ENCODE results near the gene UBXN6. TPM values are rescaled to one million over a fixed set of nuclear protein-coding genes. Genes with fewer than 3 reads are reported as not detected.
A peak's percentile ranks its signal among the peaks of the same experiment; 100 is the strongest.

The UBXN6 gene
- total RNA-seq = 100 to 1,000 TPM in 1 of 2 donors, 10 to 100 TPM in 1; 82.7 to 199 TPM

GRCh38 chr19:4457654-4458395 is at the start of gene UBXN6:
Gene UBXN6, minus strand, starts transcription at chr19:4457794. Its CDS starts 97 bp downstream, at chr19:4457697.
- peaks cover 4 to 5% of the 10 kb centered on the region in 2 donors for H3K36me3 ChIP-seq
- H3K27me3 ChIP-seq (replicated peaks; ENCODE audit: insufficient read depth) = no peaks in the 10 kb centered on the region
- H3K9me3 ChIP-seq = no peaks in the 10 kb centered on the region
- intact Hi-C loops (cut with DNase I) = loop anchor here (5.0 kb wide), 1 partner anchor 56 kb away; the partner anchor contains the start of genes CHAF1A and SH3GL1
- H3K4me1 ChIP-seq (replicated peaks) = peaks cover 17% of the 10 kb centered on the region
- WGBS = 8% methylated on average over 52 of the region's 52 CpGs
- H3K4me3 ChIP-seq = peak within 1 kb of the TSS; percentile 74 to 88
- peak within 1 kb of the TSS; percentile 84 to 93 for H3K27ac ChIP-seq
- TF ChIP-seq POLR2AphosphoS5 (IDR thresholded peaks at IDR 0.05) = peak; percentile 95
- TF ChIP-seq CTCF (IDR thresholded peaks at IDR 0.05) = peak in 1 of 4 experiments; percentile 31
- peak; percentile 22 for TF ChIP-seq POLR2A (IDR thresholded peaks at IDR 0.05)
- peak; percentile 99 for DNase-seq (ENCODE audit: low spot score)

GRCh38 chr19:4507150-4507452 is 49.5 kb upstream of the UBXN6 start:
- TF ChIP-seq POLR2AphosphoS5 (IDR thresholded peaks at IDR 0.05) = no peak
- no peak for TF ChIP-seq POLR2A (IDR thresholded peaks at IDR 0.05)
- no peak overlapping the region for H3K27ac ChIP-seq
- H3K4me3 ChIP-seq = no peak overlapping the region
- H3K36me3 ChIP-seq = no peaks in the 10 kb centered on the region
- intact Hi-C loops (cut with DNase I) = no loop called here
- H3K4me1 ChIP-seq (replicated peaks) = no peaks in the 10 kb centered on the region
- H3K9me3 ChIP-seq = no peaks in the 10 kb centered on the region
- WGBS = 86% methylated on average over 11 of the region's 12 CpGs
- no peaks in the 10 kb centered on the region for H3K27me3 ChIP-seq (replicated peaks; ENCODE audit: insufficient read depth)
- no peak for DNase-seq (ENCODE audit: low spot score)

GRCh38 chr19:4506449-4507149 is 49.0 kb upstream of the UBXN6 start:
- Histone ChIP-seq H3K36me3 (no peaks in the 10 kb centered on the region), H3K4me3 (no peak overlapping the region), H3K27ac (no peak overlapping the region), H3K9me3 (no peaks in the 10 kb centered on the region), H3K4me1 (replicated peaks) (no peaks in the 10 kb centered on the region), H3K27me3 (replicated peaks; ENCODE audit: insufficient read depth) (no peaks in the 10 kb centered on the region)
- DNase-seq (ENCODE audit: low spot score) = no peak
- TF ChIP-seq POLR2A (IDR thresholded peaks at IDR 0.05) (no peak), POLR2AphosphoS5 (IDR thresholded peaks at IDR 0.05) (no peak)
- WGBS = 77% methylated on average over 17 of the region's 17 CpGs
- intact Hi-C loops (cut with DNase I) = no loop called here

- no peak for DNase-seq (ENCODE audit: low spot score)
- no peak for TF ChIP-seq CTCF (IDR thresholded peaks at IDR 0.05)
- 93% methylated on average over 34 of the region's 34 CpGs for WGBS
- Histone ChIP-seq H3K9me3 (no peaks in the 10 kb centered on the region), H3K4me1 (replicated peaks) (no peaks in the 10 kb centered on the region), H3K36me3 (no peaks in the 10 kb centered on the region), H3K27ac (no peak overlapping the region), H3K4me3 (no peak overlapping the region), H3K27me3 (replicated peaks; ENCODE audit: insufficient read depth) (no peaks in the 10 kb centered on the region)
- intact Hi-C loops (cut with DNase I) = no loop called here
These were observed 48.2 kb upstream of the UBXN6 start for GRCh38 chr19:4505570-4506448.

DNA sequence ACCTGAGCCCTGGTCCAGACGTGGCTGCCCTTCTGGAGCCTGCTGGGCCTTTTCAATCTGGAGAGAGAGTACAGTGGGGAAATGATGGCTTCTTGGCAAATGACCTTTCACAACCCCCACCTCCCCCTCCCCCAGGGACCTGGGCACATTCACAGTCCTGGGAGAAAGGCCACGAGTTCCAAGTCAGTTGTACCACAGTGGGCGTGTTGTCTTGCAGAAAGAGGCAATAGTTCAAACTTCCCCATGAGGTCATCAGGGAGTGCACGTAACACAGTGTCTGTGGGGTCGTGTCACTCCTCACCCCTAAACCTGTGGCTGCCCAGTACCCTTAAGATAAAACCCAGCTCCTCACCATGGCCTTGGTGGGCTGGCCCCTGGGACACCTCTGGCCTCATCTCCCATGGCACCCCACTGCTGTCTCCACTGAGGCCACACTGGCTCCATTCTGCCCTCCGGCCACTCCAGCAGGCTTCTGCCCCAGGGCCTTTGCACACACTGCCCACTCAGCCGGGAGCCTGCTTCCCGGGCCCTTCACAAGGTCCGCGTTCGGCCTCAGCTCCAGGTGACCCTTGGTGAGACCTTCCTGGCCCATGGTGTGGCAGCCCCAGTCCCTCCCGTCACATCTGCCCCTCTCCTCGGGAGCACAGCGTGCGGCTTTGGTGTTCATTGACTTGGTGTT is 47.4 kb upstream of the UBXN6 start:
- DNase-seq (ENCODE audit: low spot score) = no peak
- WGBS = 78% methylated on average over 14 of the region's 15 CpGs
- intact Hi-C loops (cut with DNase I) = no loop called here
- no peak overlapping the region for H3K27ac ChIP-seq
- TF ChIP-seq POLR2AphosphoS5 (IDR thresholded peaks at IDR 0.05) (no peak), POLR2A (IDR thresholded peaks at IDR 0.05) (no peak), CTCF (IDR thresholded peaks at IDR 0.05) (no peak)
- H3K9me3 ChIP-seq = no peaks in the 10 kb centered on the region
- no peaks in the 10 kb centered on the region for H3K4me1 ChIP-seq (replicated peaks)
- H3K36me3 ChIP-seq = no peaks in the 10 kb centered on the region
- no peaks in the 10 kb centered on the region for H3K27me3 ChIP-seq (replicated peaks; ENCODE audit: insufficient read depth)
- no peak overlapping the region for H3K4me3 ChIP-seq

Measured in prostate gland (tissue), 2 donors.